ENCODE results near the gene IER2. TPM values are rescaled to one million over a fixed set of nuclear protein-coding genes. Genes with fewer than 3 reads are reported as not detected.
A peak's percentile ranks its signal among the peaks of the same experiment; 100 is the strongest.

Gene IER2
- total and polyA plus RNA-seq, 9 of the 15 experiments (the other 6 are each of a cell fraction or from before 2014, with no cell fraction given): 4.5 to 205 (median 23.7) TPM

- TF ChIP-seq, protein P1, sequence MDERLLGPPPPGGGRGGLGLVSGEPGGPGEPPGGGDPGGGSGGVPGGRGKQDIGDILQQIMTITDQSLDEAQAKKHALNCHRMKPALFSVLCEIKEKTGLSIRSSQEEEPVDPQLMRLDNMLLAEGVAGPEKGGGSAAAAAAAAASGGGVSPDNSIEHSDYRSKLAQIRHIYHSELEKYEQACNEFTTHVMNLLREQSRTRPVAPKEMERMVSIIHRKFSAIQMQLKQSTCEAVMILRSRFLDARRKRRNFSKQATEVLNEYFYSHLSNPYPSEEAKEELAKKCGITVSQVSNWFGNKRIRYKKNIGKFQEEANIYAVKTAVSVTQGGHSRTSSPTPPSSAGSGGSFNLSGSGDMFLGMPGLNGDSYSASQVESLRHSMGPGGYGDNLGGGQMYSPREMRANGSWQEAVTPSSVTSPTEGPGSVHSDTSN (CRISPR knock-in tag; IDR thresholded peaks at IDR 0.05; ENCODE audit: low read depth): no peak
- TF ChIP-seq, protein P1 (tag; conservative IDR thresholded peaks at IDR 0.05; ENCODE audit: low read depth): no peak
- TF ChIP-seq ZNF3 (CRISPR knock-in tag; IDR thresholded peaks at IDR 0.05) (no peak), PRPF4 (IDR thresholded peaks at IDR 0.05; ENCODE audit: insufficient read depth, low read depth, low read length, poor library complexity, severe bottlenecking) (peak; percentile 96), THRAP3 (IDR thresholded peaks at IDR 0.05; ENCODE audit: borderline replicate concordance) (peak; percentile 99), ELF2 (CRISPR knock-in tag; IDR thresholded peaks at IDR 0.05) (no peak), KAT7 (CRISPR knock-in tag; IDR thresholded peaks at IDR 0.05; ENCODE audit: borderline replicate concordance) (no peak), ATF1 (CRISPR knock-in tag; IDR thresholded peaks at IDR 0.05) (peak; percentile 74), ATF1 (tag; IDR thresholded peaks at IDR 0.05) (peak; percentile 99), CBX8 (IDR thresholded peaks at IDR 0.05; ENCODE audit: borderline replicate concordance, extremely low read depth, low read depth, low read length, poor library complexity, severe bottlenecking) (no peak), OTX1 (CRISPR knock-in tag; IDR thresholded peaks at IDR 0.05) (peak; percentile 92), CSDE1 (IDR thresholded peaks at IDR 0.05) (peak in 1 of 2 experiments; percentile 88; a peak in 2 of 4 replicates), BCOR (IDR thresholded peaks at IDR 0.05) (peak; percentile 87), WHSC1 (IDR thresholded peaks at IDR 0.05; ENCODE audit: low read length) (no peak), TEAD1 (CRISPR knock-in tag; IDR thresholded peaks at IDR 0.05) (peak in 1 of 2 experiments; percentile 34; a peak in 1 of 4 replicates), EGR1 (conservative IDR thresholded peaks at IDR 0.05) (peak; percentile 89), MAFG (tag; conservative IDR thresholded peaks at IDR 0.05) (no peak), ESRRB (CRISPR knock-in tag; IDR thresholded peaks at IDR 0.05; ENCODE audit: borderline replicate concordance) (no peak)
- TF ChIP-seq, protein P2, sequence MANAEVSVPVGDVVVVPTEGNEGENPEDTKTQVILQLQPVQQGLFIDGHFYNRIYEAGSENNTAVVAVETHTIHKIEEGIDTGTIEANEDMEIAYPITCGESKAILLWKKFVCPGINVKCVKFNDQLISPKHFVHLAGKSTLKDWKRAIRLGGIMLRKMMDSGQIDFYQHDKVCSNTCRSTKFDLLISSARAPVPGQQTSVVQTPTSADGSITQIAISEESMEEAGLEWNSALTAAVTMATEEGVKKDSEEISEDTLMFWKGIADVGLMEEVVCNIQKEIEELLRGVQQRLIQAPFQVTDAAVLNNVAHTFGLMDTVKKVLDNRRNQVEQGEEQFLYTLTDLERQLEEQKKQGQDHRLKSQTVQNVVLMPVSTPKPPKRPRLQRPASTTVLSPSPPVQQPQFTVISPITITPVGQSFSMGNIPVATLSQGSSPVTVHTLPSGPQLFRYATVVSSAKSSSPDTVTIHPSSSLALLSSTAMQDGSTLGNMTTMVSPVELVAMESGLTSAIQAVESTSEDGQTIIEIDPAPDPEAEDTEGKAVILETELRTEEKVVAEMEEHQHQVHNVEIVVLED (CRISPR knock-in tag; IDR thresholded peaks at IDR 0.05): peak; percentile 49; the same call in 1 of the 2 replicates
- TF ChIP-seq, protein P3, sequence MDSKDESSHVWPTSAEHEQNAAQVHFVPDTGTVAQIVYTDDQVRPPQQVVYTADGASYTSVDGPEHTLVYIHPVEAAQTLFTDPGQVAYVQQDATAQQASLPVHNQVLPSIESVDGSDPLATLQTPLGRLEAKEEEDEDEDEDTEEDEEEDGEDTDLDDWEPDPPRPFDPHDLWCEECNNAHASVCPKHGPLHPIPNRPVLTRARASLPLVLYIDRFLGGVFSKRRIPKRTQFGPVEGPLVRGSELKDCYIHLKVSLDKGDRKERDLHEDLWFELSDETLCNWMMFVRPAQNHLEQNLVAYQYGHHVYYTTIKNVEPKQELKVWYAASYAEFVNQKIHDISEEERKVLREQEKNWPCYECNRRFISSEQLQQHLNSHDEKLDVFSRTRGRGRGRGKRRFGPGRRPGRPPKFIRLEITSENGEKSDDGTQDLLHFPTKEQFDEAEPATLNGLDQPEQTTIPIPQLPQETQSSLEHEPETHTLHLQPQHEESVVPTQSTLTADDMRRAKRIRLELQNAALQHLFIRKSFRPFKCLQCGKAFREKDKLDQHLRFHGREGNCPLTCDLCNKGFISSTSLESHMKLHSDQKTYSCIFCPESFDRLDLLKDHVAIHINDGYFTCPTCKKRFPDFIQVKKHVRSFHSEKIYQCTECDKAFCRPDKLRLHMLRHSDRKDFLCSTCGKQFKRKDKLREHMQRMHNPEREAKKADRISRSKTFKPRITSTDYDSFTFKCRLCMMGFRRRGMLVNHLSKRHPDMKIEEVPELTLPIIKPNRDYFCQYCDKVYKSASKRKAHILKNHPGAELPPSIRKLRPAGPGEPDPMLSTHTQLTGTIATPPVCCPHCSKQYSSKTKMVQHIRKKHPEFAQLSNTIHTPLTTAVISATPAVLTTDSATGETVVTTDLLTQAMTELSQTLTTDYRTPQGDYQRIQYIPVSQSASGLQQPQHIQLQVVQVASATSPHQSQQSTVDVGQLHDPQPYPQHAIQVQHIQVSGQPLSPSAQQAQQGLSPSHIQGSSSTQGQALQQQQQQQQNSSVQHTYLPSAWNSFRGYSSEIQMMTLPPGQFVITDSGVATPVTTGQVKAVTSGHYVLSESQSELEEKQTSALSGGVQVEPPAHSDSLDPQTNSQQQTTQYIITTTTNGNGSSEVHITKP (IDR thresholded peaks at IDR 0.05; ENCODE audit: partially characterized antibody): peak; percentile 25
Measured at GRCh38 chr19:13152974-13153568, 2.9 kb downstream of the IER2 start (continued).
